Measurements from ENCODE around the gene NOS1AP. TPM values are rescaled to one million over a fixed set of nuclear protein-coding genes. Genes with fewer than 3 reads are reported as not detected.
A peak's percentile ranks its signal among the peaks of the same experiment; 100 is the strongest.

The NOS1AP gene
- total RNA-seq, 1 donor from 2014 or later = 4.9 TPM

DNA sequence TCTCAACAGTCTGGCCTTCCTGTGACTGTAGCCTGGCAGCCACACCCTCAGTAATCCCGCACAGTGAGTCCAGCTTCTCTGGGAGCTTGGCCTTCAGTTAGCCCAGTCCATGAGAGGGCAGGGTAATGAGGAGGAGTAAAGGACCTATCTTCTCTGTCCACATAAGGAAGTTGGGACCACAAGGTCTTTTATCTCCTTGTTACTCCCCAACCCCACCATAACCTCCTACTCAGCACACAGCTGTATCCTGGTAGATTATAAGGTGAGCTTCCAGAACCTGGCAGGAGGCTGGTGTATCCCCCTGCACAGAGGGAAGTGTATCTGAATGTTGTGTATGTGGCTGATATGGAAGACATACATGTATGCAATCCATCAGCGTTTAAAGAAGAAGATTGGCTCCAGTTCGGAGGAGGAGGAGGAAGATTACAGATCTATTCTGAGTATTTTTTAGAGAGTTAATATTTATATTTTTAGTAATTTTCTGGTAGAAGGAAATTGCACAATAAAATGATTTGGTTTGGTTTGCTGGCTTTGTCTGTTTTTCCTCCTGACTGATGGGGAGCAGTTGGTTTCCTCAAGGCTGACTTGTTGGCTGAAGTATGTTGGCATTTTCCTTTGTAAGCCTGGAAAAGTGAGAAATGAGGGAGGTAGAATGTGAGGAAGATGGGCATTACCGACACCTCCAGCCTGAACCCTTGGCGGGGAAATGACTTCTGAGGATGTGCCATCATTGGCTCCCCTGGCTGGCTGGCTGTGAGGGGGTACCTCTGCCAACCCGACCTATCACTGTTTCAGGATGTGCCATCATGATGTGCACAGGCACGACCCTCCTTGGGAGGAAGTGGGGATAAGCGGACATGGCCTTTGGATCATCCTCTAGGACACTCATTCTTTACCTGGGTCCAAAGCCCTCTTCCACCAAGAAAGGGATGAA, 317.1 kb downstream of the NOS1AP start:
- H3K4me1 ChIP-seq = no peaks in the 10 kb centered on the region
- H3K27me3 ChIP-seq = no peaks in the 10 kb centered on the region
- DNase-seq (no peak), ATAC-seq (no peak)
- TF ChIP-seq, protein P1, sequence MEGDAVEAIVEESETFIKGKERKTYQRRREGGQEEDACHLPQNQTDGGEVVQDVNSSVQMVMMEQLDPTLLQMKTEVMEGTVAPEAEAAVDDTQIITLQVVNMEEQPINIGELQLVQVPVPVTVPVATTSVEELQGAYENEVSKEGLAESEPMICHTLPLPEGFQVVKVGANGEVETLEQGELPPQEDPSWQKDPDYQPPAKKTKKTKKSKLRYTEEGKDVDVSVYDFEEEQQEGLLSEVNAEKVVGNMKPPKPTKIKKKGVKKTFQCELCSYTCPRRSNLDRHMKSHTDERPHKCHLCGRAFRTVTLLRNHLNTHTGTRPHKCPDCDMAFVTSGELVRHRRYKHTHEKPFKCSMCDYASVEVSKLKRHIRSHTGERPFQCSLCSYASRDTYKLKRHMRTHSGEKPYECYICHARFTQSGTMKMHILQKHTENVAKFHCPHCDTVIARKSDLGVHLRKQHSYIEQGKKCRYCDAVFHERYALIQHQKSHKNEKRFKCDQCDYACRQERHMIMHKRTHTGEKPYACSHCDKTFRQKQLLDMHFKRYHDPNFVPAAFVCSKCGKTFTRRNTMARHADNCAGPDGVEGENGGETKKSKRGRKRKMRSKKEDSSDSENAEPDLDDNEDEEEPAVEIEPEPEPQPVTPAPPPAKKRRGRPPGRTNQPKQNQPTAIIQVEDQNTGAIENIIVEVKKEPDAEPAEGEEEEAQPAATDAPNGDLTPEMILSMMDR (IDR thresholded peaks at IDR 0.05) = no peak
- intact Hi-C loops (cut with DNase I) = loop anchor here (10.0 kb wide), 1 partner anchor 332 kb away; no protein-coding TSS in a partner anchor
- H3K9me3 ChIP-seq = no peaks in the 10 kb centered on the region
- H3K27ac ChIP-seq = no peak overlapping the region
- H3K36me3 ChIP-seq = no peaks in the 10 kb centered on the region
- H3K4me3 ChIP-seq = no peak overlapping the region

DNA sequence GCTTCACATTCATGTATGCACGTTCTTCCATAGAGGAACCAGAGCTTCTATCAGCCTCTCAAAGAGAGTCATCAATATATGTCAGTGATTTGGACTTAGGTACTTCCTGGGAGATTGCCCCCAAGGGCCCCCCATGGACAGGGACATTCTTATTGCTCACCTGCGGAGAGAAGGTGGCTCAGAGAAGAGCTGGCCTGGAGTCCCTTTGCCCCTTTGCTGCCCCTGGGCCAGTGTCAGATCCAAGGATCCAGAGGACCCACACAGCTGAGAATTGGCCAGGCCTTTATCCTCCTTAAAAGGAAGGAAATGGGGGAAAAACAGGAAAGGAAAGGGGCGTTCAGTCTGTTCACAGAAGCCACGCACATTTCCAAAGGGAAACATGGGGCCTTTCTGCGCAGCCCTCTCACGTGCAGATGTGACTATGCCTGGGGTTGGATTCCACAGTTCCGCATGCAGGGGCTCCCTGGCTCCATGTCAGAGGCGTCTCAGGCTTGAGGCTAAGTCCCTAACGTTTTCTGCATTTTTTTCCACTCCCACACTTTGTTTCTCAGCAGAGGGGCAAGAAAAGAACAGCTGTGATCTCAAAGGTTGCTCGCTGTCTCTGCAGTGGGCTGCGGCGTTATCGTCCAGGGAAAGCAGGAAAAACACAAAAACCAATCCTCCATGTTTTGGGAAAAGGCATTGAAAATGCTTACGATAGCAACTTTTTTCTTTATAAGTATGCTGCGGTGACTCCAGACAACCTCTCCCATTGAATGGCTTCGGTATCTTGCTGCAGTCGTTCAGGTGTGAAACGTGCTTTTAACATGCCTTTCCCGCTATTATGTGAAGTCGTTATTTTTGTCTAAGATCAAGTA, 318.0 kb downstream of the NOS1AP start:
- ATAC-seq = no peak
- H3K27me3 ChIP-seq = no peaks in the 10 kb centered on the region
- no peak for DNase-seq
- H3K4me1 ChIP-seq = no peaks in the 10 kb centered on the region
- TF ChIP-seq, protein P1 (IDR thresholded peaks at IDR 0.05) = no peak
- no peak overlapping the region for H3K27ac ChIP-seq
- no peaks in the 10 kb centered on the region for H3K36me3 ChIP-seq
- H3K4me3 ChIP-seq = no peak overlapping the region
- intact Hi-C loops (cut with DNase I) = loop anchor here (10.0 kb wide), 1 partner anchor 333 kb away; no protein-coding TSS in a partner anchor
- no peaks in the 10 kb centered on the region for H3K9me3 ChIP-seq

DNA sequence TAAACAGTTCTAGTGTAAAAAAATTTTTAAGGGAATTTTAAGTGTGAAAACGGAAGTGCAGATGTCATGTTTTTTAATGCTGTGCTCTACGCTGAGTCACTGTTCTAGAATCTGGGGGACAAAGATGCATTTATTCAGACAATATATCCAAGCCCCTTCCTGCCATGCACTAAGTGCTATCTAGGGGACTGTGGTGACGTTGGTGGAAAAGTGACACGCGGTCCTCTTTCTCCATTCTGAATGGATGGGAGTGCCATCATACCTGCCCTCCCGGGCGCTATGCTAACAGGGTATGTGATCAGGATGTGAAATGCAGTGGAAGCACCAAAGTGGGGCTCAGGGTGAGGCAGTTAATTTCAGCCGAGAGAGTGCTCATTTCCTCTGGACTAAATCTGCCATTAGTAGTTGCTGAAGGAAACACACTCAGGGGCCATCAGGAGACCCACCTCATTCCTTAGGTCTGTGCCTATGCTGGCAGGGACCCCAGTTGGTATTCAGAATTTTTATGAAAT, 318.6 kb downstream of the NOS1AP start:
- intact Hi-C loops (cut with DNase I) = loop anchor here (10.0 kb wide), 1 partner anchor 333 kb away; no protein-coding TSS in a partner anchor
- TF ChIP-seq, protein P1 (IDR thresholded peaks at IDR 0.05) = no peak
- Histone ChIP-seq H3K27me3 (no peaks in the 10 kb centered on the region), H3K4me3 (no peak overlapping the region), H3K36me3 (no peaks in the 10 kb centered on the region), H3K27ac (no peak overlapping the region), H3K9me3 (no peaks in the 10 kb centered on the region), H3K4me1 (no peaks in the 10 kb centered on the region)
- DNase-seq (no peak), ATAC-seq (no peak)

DNA sequence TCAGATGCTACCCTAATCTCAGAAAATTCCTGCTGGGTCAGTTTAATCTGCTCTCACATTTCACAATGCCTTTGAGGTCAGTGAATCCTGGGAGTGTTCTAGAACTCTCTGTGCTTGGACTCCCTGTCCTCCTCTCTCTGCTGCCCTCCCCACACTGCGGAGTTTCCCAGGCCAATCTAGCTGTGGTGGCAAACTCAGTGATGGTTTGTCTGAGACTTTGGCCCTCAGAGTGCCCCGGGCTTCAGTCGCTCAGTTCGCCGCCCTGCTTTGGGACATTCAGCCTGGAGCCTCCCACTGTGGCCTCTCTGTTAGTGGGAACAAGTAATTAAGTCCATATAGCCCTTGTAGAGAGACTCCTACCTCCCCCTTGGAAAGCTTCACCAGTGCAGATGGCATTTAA, 319.1 kb downstream of the NOS1AP start:
- ATAC-seq = peak; percentile 28
- TF ChIP-seq, protein P1 (IDR thresholded peaks at IDR 0.05) = no peak
- Histone ChIP-seq H3K27me3 (no peaks in the 10 kb centered on the region), H3K27ac (no peak overlapping the region), H3K4me3 (no peak overlapping the region), H3K36me3 (no peaks in the 10 kb centered on the region), H3K4me1 (no peaks in the 10 kb centered on the region), H3K9me3 (no peaks in the 10 kb centered on the region)
- DNase-seq = no peak
- intact Hi-C loops (cut with DNase I) = loop anchor here (10.0 kb wide), 1 partner anchor 334 kb away; no protein-coding TSS in a partner anchor

DNA sequence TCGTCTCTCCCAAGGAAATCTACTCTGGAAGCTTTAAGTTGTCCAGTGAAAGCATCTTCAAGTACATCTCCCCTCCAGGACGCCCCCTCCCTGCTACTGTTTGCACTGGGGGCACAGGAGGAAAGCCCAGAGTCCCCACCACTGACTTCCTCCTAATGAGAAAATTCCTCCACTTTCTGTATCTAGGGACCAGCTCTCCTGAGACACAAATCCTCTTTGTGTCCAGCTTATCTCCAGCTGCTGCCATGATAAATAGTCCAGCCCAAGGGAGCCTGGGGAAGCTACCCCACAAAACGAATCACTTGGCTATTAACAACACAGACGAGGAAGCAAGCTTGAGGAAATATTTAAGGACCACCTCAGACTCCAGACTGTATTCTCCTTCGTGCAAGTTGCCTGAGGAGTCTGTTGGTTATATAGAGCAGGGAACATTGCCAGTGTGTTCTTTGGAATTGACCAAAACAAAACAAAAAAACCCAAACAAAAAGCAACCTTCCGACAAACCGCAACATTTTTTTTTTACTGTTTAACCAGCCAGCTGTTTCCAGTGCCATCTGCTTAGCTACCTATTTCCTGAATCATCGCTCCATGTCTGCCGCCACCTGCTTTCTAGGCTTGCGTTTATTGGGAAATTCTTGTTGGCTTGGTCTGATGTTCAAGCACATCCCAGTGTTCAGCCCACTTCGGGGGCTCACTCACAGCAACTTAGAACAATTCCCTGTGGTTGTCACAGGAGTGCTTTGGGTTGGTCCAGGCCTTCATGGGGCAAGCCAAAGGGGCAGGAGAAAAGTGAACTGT, 319.7 kb downstream of the NOS1AP start:
- H3K36me3 ChIP-seq = no peaks in the 10 kb centered on the region
- H3K9me3 ChIP-seq = no peaks in the 10 kb centered on the region
- no peaks in the 10 kb centered on the region for H3K4me1 ChIP-seq
- no peak overlapping the region for H3K27ac ChIP-seq
- H3K4me3 ChIP-seq = no peak overlapping the region
- no peaks in the 10 kb centered on the region for H3K27me3 ChIP-seq
- ATAC-seq = no peak
- intact Hi-C loops (cut with DNase I) = loop anchor here (10.0 kb wide), 1 partner anchor 334 kb away; no protein-coding TSS in a partner anchor
- DNase-seq = no peak
- TF ChIP-seq, protein P1 (IDR thresholded peaks at IDR 0.05) = no peak

Measured in upper lobe of right lung (tissue), 1 donor.